ENCODE results near the gene CNTNAP3.
"Not testable (repeated sequence)": the region's sequence is repeated elsewhere in the genome, so short reads cannot be mapped to it uniquely, and the experiment has no call there.

GRCh38 chr9:39028168-39028567, 259.8 kb downstream of the CNTNAP3 start:
- not testable (repeated sequence) for TF ChIP-seq CTCF (conservative IDR thresholded peaks at IDR 0.05); EZH2 (IDR thresholded peaks at IDR 0.05; ENCODE audit: low read depth)
